MCF 10A (cell line): ENCODE measurements around the gene NAALADL2. TPM values are rescaled to one million over a fixed set of nuclear protein-coding genes. Genes with fewer than 3 reads are reported as not detected.

ENCODE experiments used
- BruUV-seq: library from RNA; stranded (reverse); fragments of 400-500 nt; replicated peaks from 2 replicates; lab custom pipeline; 2021; lab: Mats Ljungman, UMichigan
- CTCF ChIA-PET: fragments of 300-600 bp; sonication (Branson Sonifier 250); formaldehyde crosslinking; extraction: SDS; loops from one replicate; lab custom pipeline; 2021; ENCODE audit warnings: antibody characterized with exemption, inconsistent platforms; lab: Yijun Ruan, JAX
- POLR2A ChIA-PET: fragments of 300-600, 350-650 bp; sonication (Branson Sonifier 250); formaldehyde crosslinking; extraction: SDS; loops from one replicate; lab custom pipeline; 2020; ENCODE audit warnings: antibody characterized with exemption, inconsistent platforms; lab: Yijun Ruan, JAX
- DNase-seq: peaks from one replicate; pipeline ENCODE4 v3.0.0-alpha.2; 2018; ENCODE audit not compliant: unreplicated experiment
- H3K27ac Mint-ChIP-seq: one replicate; pipeline ENCODE4 v1.8.0; 2022; ENCODE audit warnings: mild to moderate bottlenecking, low read depth, mixed read lengths; ENCODE audit not compliant: unreplicated experiment
- H3K27me3 Mint-ChIP-seq: one replicate; pipeline ENCODE4 v1.8.0; 2022; ENCODE audit warnings: mixed read lengths; ENCODE audit not compliant: insufficient read depth, unreplicated experiment
- H3K36me3 Mint-ChIP-seq: one replicate; pipeline ENCODE4 v1.8.0; 2022; ENCODE audit warnings: mild to moderate bottlenecking, moderate library complexity, mixed read lengths; ENCODE audit not compliant: insufficient read depth, unreplicated experiment
- H3K4me1 Mint-ChIP-seq: one replicate; pipeline ENCODE4 v1.8.0; 2022; ENCODE audit warnings: mixed read lengths; ENCODE audit not compliant: insufficient read depth, unreplicated experiment
- H3K4me3 Mint-ChIP-seq: one replicate; pipeline ENCODE4 v1.8.0; 2022; ENCODE audit warnings: mild to moderate bottlenecking, moderate library complexity, mixed read lengths; ENCODE audit not compliant: unreplicated experiment
- H3K9me3 Mint-ChIP-seq: one replicate; pipeline ENCODE4 v1.8.0; 2022; ENCODE audit warnings: mixed read lengths; ENCODE audit not compliant: unreplicated experiment
- intact Hi-C: fragments of 100-400 bp; cut with micrococcal nuclease; formaldehyde crosslinking; loops from 2 replicates; pipeline ENCODE4 v1.14.1; 2022
- total RNA-seq: library from RNA; stranded (reverse); gene quantifications from 2 replicates; pipeline ENCODE4 v1.2.3, GENCODE V29; 2022
- TF ChIP-seq, protein P1 (sequence below): fragments of 200-600 bp; IDR thresholded peaks from one replicate; pipeline ENCODE4 v1.8.0; 2022; ENCODE audit warnings: antibody characterized with exemption, mild to moderate bottlenecking; ENCODE audit not compliant: unreplicated experiment

Gene NAALADL2
- total RNA-seq, 1 experiment from 2014 or later, result 4.2 TPM

GRCh38 chr3:175668300-175668699 is 809.2 kb downstream of the NAALADL2 start:
- H3K4me1 Mint-ChIP-seq, result no peaks in the 10 kb centered on the region
- BruUV-seq, result no TSS peak
- no peak overlapping the region for H3K4me3 Mint-ChIP-seq
- TF ChIP-seq, protein P1, sequence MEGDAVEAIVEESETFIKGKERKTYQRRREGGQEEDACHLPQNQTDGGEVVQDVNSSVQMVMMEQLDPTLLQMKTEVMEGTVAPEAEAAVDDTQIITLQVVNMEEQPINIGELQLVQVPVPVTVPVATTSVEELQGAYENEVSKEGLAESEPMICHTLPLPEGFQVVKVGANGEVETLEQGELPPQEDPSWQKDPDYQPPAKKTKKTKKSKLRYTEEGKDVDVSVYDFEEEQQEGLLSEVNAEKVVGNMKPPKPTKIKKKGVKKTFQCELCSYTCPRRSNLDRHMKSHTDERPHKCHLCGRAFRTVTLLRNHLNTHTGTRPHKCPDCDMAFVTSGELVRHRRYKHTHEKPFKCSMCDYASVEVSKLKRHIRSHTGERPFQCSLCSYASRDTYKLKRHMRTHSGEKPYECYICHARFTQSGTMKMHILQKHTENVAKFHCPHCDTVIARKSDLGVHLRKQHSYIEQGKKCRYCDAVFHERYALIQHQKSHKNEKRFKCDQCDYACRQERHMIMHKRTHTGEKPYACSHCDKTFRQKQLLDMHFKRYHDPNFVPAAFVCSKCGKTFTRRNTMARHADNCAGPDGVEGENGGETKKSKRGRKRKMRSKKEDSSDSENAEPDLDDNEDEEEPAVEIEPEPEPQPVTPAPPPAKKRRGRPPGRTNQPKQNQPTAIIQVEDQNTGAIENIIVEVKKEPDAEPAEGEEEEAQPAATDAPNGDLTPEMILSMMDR, result no peak
- no peak for DNase-seq
- H3K36me3 Mint-ChIP-seq, result no peaks in the 10 kb centered on the region
- no peak overlapping the region for H3K27ac Mint-ChIP-seq
- intact Hi-C loops, result no loop called here
- no peaks in the 10 kb centered on the region for H3K27me3 Mint-ChIP-seq
- CTCF ChIA-PET, result interaction anchor here (0.6 kb wide), 1 partner anchor 456 kb away, joined by 4 read pairs; no protein-coding TSS in a partner anchor
- no peaks in the 10 kb centered on the region for H3K9me3 Mint-ChIP-seq
- POLR2A ChIA-PET, result interaction anchor here (1.2 kb wide), 1 partner anchor 9 kb away, joined by 3 read pairs; no protein-coding TSS in a partner anchor

GRCh38 chr3:175670557-175670956 is 811.4 kb downstream of the NAALADL2 start:
- ChIA-PET POLR2A (no interaction called here), CTCF (interaction anchor here (0.7 to 0.8 kb wide), 2 partner anchors 59 to 760 kb away, joined by 3 to 4 read pairs; no protein-coding TSS in a partner anchor)
- Mint-ChIP-seq H3K27ac (no peak overlapping the region), H3K36me3 (no peaks in the 10 kb centered on the region), H3K4me1 (no peaks in the 10 kb centered on the region), H3K9me3 (no peaks in the 10 kb centered on the region), H3K27me3 (no peaks in the 10 kb centered on the region), H3K4me3 (no peak overlapping the region)
- no TSS peak for BruUV-seq
- intact Hi-C loops, result no loop called here
- DNase-seq, result no peak
- TF ChIP-seq, protein P1, result no peak

- no peaks in the 10 kb centered on the region for H3K27me3 Mint-ChIP-seq
- H3K36me3 Mint-ChIP-seq, result no peaks in the 10 kb centered on the region
- no peaks in the 10 kb centered on the region for H3K4me1 Mint-ChIP-seq
- no TSS peak for BruUV-seq
- no peak overlapping the region for H3K27ac Mint-ChIP-seq
- peak; percentile 42 for DNase-seq
- H3K9me3 Mint-ChIP-seq, result no peaks in the 10 kb centered on the region
- intact Hi-C loops, result no loop called here
- H3K4me3 Mint-ChIP-seq, result no peak overlapping the region
- ChIA-PET POLR2A (interaction anchor here (0.6 kb wide), 1 partner anchor 108 kb away, joined by 3 read pairs; no protein-coding TSS in a partner anchor), CTCF (no interaction called here)
- TF ChIP-seq, protein P1, result no peak
These were observed 813.1 kb downstream of the NAALADL2 start for GRCh38 chr3:175672119-175672689.

- H3K36me3 Mint-ChIP-seq, result no peaks in the 10 kb centered on the region
- H3K27ac Mint-ChIP-seq, result no peak overlapping the region
- no peak overlapping the region for H3K4me3 Mint-ChIP-seq
- TF ChIP-seq, protein P1, result no peak
- no peaks in the 10 kb centered on the region for H3K4me1 Mint-ChIP-seq
- DNase-seq, result no peak
- POLR2A ChIA-PET, result no interaction called here
- CTCF ChIA-PET, result no interaction called here
- intact Hi-C loops, result no loop called here
- no TSS peak for BruUV-seq
- no peaks in the 10 kb centered on the region for H3K9me3 Mint-ChIP-seq
- no peaks in the 10 kb centered on the region for H3K27me3 Mint-ChIP-seq
These were observed 820.4 kb downstream of the NAALADL2 start for GRCh38 chr3:175679568-175679967.
